NCI-H345 treated with DMSO at 0.1 percent for 48 hours (cell line): Measurements from ENCODE around the gene SDR42E2.
"Not testable (repeated sequence)": the region's sequence is repeated elsewhere in the genome, so short reads cannot be mapped to it uniquely, and the experiment has no call there.

ENCODE experiments used
- DNase-seq: peaks from one replicate; lab custom pipeline; 2025; ENCODE audit not compliant: unreplicated experiment; lab: John Stamatoyannopoulos, UW

SDR42E2 gene

GRCh38 chr16:22210285-22210684, 48.0 kb downstream of the SDR42E2 start:
- DNase-seq: no peak

- DNase-seq: no peak
Observed at GRCh38 chr16:22210854-22211253, 48.5 kb downstream of the SDR42E2 start.

DNA sequence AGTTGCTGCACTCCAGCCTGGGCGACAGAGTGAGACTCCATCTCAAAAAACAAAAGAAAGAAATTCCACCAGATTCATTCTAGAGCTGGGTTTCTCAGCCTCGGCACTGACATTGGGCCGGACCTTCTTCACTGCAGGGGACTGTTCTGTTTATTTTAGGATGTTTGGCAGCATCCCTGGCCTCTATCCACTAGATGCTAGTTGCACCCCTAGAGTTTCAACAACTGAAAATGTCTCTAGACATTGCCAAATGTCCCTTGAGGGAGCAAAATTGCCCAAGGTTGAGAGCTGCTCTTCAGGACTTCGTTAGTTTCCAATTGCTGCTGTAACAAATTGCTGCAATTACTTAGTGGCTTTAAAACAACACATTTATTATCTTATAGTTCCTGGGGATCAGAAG, 50.9 kb downstream of the SDR42E2 start:
- DNase-seq: no peak

DNA sequence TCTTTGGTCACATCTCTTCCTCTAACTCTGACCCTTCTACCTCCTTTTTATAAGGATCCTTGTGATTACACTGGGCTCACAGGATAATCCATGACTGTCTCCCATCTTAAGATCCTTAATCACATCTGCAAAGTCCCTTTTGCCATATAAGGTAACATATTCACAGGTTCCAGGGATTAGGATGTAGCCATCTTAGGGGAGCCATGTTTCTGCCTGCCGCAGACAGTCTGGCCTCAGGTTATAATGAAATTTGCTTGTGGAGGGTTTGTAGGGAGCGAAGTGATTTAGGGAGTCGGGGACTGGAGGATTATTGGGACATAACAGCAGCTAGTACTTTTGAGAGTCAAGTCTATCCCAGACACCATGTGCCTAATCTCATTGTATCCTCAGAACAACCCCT, 51.5 kb downstream of the SDR42E2 start:
- no peak for DNase-seq

DNA sequence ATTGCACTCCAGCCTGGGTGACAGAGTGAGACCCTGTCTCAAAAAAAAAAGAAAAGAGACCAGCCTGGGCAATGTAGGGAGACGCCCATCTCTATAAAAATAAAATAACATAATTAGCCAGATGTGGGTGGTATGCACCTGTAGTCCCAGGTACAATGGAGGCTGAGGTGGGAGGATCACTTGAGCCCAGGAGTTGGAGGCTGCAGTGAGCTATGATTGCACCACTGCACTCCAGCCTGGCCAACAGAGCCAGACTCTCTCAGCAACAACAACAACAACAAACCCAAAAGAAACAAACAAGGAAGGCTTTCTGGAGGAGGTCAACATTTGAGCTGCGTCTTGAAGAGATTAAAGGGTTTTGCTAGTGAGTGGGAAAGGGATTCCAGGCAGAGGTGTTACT, 52.1 kb downstream of the SDR42E2 start:
- DNase-seq: no peak

DNA sequence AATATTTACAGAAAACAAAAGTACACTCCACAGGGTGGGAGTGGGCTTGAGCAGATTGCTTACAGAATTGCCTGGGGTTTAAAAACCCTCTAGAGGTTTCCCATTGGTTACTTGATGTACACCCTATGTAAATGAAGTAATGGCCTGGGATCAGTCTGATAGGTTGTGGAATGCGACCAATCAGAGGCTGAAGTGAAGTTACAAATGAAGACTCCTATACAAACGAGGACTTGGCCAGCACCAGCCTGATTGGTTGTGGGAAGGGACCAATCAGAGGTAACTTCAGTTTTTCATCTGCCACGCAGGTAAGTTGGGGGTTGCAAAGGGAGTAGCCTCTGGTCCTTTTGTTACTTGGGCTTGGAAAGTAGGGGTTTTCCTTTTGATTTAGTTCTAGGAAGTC, 52.6 kb downstream of the SDR42E2 start:
- no peak for DNase-seq

DNA sequence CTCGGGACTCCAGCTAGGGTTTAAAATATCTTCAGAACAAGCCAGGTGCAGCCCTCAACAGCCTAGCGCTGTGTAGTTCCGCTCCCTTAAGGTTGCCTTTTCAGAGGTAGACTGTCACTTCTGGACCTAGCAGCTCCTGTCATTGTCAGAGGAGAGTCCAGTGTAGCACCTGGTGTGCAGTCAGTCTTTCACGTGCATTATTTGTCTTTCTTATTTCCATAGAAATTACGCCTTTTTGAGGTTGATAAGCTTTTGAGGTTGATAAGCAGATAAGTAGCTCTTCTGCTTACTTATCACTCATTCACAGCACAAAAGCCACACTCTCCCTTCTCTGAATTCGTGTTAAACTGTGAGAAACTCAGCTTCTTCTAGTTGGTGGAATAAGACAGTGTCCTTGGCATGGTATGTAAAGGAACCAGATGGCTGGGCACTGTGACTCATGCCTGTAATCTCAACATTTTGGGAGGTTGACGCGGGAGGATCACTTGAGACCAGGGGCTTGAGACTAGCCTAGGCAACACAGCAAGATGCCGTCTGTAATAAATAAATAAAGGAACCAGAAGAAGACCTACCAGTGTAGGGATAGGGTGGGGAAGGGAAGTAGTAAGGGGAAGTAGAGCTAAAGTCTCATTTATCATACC, 54.0 kb downstream of the SDR42E2 start:
- DNase-seq: no peak

GRCh38 chr16:22216832-22217225, 54.5 kb downstream of the SDR42E2 start:
- not testable (repeated sequence) for DNase-seq

DNA sequence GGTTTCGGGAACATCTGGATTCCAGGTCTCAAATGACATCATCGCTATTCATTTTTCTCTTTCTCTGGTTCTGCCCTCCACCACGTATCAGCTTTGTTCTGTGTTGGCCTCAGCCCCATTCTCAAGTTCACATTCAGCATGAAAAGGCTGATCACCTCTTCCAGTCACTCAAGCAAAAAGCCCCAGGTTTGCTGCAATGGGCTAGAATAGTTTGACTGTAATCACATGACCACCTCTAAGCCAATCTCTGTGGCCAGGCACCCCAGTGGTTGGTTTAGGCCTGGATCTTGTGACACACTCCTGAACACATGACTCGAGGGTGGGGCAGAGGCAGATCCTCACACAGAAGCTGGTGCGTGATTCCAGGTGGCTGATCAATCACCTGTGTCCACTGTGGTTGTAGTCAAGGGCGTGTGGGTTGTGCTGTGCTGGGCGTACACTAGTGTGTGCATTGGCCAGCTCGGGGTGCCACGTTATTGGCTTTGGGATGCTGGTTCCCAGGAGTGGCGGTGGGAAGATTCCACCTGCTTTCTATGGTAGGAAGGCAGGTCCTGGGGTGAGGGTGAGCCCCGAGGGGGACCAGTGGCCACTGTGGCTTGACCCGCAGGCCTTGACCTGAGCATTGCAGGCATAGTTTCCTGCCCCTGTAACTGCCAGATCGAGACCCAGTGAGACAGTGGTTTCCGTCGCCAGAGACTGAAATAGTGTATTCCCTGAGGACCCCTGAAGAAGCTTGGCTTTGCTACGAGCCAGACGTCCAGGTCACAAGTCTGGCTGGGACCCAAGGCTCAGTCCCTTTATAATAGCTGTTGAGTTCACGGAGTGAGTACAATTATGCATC, 55.8 kb downstream of the SDR42E2 start:
- no peak for DNase-seq

GRCh38 chr16:22219389-22220068, 57.2 kb downstream of the SDR42E2 start:
- no peak for DNase-seq

DNA sequence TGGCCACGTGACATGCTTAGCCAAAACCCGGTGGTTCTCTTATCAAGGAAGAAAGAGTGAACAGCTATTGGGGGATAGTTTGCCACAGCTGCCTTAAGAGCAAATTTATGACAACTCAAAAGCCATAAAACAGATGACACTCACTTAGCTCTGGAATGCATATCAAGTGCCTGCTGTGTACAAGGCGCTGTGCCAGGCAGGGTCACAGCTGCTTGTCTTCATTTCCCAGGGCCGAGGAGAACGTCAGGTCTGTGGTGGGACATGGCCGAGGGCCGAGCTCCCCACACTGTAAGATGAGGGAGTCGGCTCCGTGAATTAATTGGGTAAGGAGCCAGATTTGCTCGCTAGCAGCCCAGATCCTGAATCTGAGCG, 57.7 kb downstream of the SDR42E2 start:
- DNase-seq: no peak

GRCh38 chr16:22220714-22221113, 58.4 kb downstream of the SDR42E2 start:
- DNase-seq: no peak

GRCh38 chr16:22222006-22222405, 59.7 kb downstream of the SDR42E2 start:
- no peak for DNase-seq

GRCh38 chr16:22222998-22223397, 60.7 kb downstream of the SDR42E2 start:
- no peak for DNase-seq

DNA sequence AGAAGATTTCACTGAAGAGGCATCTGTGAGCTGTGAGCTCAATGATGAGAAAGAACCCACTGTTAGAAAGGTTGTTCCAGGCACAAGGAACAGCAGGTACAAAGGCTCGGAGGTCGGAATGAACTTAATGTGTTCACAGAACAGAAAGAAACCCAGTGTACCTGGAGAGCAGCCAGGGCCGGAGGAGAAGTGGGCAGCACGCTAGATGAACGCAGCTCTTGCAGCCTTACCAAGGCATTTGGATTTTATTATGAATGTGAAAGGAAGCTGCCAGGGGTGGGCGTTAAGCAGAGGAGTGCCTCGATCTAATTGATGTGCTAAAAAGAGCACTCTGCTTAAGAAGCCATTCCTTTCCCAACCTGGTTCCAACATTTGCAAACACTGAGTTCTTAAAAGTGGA, 62.8 kb downstream of the SDR42E2 start:
- no peak for DNase-seq

GRCh38 chr16:22229889-22230288, 67.6 kb downstream of the SDR42E2 start:
- no peak for DNase-seq

DNA sequence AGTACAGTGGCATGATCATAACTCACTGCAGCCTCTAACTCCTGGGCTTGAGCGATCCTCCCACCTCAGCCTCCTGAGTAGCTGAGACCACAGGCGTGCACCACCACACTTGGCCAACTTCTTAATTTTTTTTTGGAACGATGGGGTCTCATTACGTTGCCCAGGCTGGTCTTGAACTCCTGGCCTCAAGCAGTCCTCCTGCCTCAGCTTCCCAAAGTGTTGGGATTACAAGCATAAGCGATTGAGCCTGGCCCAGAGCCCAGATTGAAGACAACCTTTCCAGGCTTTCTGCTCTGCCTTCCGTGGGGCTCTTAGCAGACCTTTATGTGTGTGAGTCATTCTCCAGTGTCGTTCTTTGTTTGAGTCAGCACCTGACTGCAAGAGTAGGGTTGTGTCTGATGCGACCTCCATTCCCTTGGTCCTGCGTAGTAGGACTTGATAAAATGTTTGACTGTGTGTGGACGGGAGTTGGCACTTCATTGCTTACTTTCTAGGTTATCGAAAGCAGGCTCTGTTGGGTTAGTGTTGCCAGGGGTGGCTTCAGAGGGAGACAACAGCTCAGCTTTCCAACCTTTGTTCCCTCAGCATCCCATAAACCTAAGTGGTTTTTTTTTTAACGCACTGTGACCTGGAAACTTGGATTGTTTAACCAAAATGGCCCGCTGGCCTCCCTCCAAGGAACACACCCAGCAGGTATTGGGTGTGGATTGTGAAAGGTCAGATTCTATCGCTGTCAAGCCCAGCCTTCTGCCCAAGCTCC, 70.2 kb downstream of the SDR42E2 start:
- no peak for DNase-seq

DNA sequence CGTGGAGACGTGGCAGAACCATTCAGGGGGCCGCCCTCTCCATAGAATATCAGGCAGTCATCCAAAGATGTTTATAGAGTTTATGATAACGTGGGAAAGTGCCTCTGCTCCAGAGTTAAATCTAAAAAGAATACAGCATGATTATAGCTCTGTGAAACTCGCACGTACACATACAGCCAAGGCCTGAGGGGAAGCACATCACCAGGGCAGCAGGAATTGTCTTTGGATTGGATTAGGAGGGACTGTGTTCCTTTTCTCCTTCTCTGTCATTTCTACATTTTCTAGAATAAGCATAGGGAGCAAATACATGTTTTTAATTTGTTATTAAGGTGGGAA, 70.7 kb downstream of the SDR42E2 start:
- no peak for DNase-seq

DNA sequence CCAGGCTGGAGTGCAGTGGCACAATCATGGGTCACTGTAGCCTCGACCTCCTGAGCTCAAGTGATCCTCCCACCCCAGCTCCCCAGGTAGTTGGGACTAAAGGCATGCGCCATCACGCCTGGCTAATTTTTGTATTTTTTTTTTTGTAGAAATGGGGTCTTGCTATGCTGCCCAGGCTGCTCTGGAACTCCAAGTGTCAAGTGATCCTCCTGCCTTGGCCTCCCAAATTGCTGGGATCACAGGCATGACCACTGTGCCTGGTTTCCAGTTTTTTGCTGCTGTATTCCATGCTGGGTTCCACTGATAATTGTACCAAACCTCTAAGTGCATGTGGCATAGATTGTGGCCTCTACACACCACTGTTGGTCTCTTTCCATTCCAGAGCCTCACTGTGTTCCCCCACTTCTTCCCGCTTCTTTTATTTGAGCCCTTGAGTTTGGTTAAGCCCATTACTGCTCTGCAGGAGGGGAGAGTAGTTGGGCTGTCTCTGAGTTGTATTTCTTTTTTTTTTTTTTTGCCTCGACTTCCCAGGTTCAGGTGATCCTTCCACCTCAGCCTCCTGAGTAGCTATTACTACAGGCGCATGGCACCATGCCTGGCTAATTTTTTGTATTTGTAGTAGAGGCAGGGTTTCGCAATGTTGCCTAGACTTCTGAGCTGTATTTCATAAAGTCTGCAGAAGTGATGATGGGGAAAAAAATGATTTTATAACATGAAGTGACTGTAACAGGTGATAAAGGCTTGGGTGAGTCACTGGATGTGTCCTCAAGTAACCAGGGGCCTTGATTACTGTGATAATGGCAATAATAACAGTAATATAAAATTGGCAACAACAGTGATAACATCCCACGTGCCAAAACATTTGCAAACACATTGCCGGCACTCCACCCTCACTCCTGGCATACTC, 73.8 kb downstream of the SDR42E2 start:
- DNase-seq: no peak

GRCh38 chr16:22239131-22239805, 77.0 kb downstream of the SDR42E2 start:
- DNase-seq: no peak
